GM23338 (cell line): ENCODE data around the gene KLK4.

ENCODE experiments used
- CREB1 ChIP-seq: fragments of 250-450 bp; sonication (Bioruptor Pico); IDR thresholded peaks from 2 replicates; pipeline ENCODE4 v1.5.0; 2020; ENCODE audit warnings: low read depth, mild to moderate bottlenecking, moderate library complexity
- EZH2 ChIP-seq: fragments of 200-600 bp; sonication (generic); IDR thresholded peaks from one replicate; pipeline ENCODE4 v1.8.0; 2017; ENCODE audit warnings: antibody characterized with exemption, mild to moderate bottlenecking, low read depth; ENCODE audit not compliant: unreplicated experiment
- EZH2phosphoT487 ChIP-seq: fragments of 200-600 bp; sonication (generic); IDR thresholded peaks from one replicate; pipeline ENCODE4 v1.8.1; 2018; ENCODE audit warnings: antibody characterized with exemption; ENCODE audit not compliant: unreplicated experiment
- JUNB ChIP-seq: IDR thresholded peaks from one replicate; pipeline ENCODE4 v1.6.1; 2016; ENCODE audit warnings: antibody characterized with exemption; ENCODE audit not compliant: unreplicated experiment
- NANOG ChIP-seq: IDR thresholded peaks from 2 replicates; pipeline ENCODE4 v1.6.1; 2016; ENCODE audit warnings: antibody characterized with exemption, borderline replicate concordance
- POLR2AphosphoS5 ChIP-seq: IDR thresholded peaks from 2 replicates; pipeline ENCODE4 v1.6.1; 2016; ENCODE audit warnings: antibody characterized with exemption, low read depth
- STAT1 ChIP-seq: IDR thresholded peaks from one replicate; pipeline ENCODE4 v1.6.1; 2016; ENCODE audit warnings: antibody characterized with exemption; ENCODE audit not compliant: unreplicated experiment
- ZNF114 ChIP-seq: fragments of 250-450 bp; sonication (Bioruptor Pico); IDR thresholded peaks from 2 replicates; pipeline ENCODE4 v1.5.0; 2020; ENCODE audit warnings: mild to moderate bottlenecking, moderate library complexity
- ZNF331 ChIP-seq: fragments of 250-450 bp; sonication (Bioruptor Pico); IDR thresholded peaks from 2 replicates; pipeline ENCODE4 v1.5.0; 2020; ENCODE audit warnings: low read depth, mild to moderate bottlenecking, moderate library complexity
- TF ChIP-seq, protein P1 (sequence below), 2 experiments: fragments of 200-600 bp in 1 of 2; sonication (generic) in 1 of 2; conservative IDR thresholded peaks; 2 replicates each; pipeline versions ENCODE4 v1.5.1 to v1.6.1; 2016 to 2017; ENCODE audit warnings: antibody characterized with exemption in 2 of 2, low read depth in 2 of 2, mild to moderate bottlenecking in 2 of 2, moderate library complexity in 1 of 2
- TF ChIP-seq, protein P2 (sequence below): IDR thresholded peaks from one replicate; pipeline ENCODE4 v1.6.1; 2018; ENCODE audit warnings: antibody characterized with exemption; ENCODE audit not compliant: unreplicated experiment
- TF ChIP-seq, protein P3 (sequence below): fragments of 250-450 bp; sonication (Bioruptor Pico); IDR thresholded peaks from 2 replicates; pipeline ENCODE4 v1.5.0; 2020; ENCODE audit warnings: mild to moderate bottlenecking, moderate library complexity
- TF ChIP-seq, protein P4 (sequence below): IDR thresholded peaks from 2 replicates; pipeline ENCODE4 v1.6.1; 2016; ENCODE audit warnings: antibody characterized with exemption

DNA sequence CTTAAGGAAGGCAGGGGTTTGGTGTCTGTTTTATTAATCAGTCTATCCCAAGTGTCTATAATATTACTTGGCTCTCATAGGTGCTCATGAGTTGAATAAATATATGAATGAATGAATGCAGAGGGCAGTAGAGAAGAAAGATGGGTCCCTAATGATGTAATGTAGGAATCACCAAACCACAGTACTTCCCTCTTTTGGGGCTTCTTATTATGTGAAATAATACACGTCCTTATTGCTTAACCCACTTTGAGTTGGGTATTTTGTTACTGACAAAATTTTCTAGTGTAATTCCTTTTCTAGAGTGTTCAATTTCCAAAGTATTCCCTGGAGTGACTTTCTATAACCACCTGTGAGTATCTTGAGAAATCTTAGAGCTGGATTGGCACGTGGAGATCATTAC is 28.4 kb upstream of the KLK4 start:
- TF ChIP-seq, protein P1, sequence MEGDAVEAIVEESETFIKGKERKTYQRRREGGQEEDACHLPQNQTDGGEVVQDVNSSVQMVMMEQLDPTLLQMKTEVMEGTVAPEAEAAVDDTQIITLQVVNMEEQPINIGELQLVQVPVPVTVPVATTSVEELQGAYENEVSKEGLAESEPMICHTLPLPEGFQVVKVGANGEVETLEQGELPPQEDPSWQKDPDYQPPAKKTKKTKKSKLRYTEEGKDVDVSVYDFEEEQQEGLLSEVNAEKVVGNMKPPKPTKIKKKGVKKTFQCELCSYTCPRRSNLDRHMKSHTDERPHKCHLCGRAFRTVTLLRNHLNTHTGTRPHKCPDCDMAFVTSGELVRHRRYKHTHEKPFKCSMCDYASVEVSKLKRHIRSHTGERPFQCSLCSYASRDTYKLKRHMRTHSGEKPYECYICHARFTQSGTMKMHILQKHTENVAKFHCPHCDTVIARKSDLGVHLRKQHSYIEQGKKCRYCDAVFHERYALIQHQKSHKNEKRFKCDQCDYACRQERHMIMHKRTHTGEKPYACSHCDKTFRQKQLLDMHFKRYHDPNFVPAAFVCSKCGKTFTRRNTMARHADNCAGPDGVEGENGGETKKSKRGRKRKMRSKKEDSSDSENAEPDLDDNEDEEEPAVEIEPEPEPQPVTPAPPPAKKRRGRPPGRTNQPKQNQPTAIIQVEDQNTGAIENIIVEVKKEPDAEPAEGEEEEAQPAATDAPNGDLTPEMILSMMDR (conservative IDR thresholded peaks at IDR 0.05; ENCODE audit: low read depth in 2 of 2), result no peak
- TF ChIP-seq EZH2 (no peak), STAT1 (no peak), POLR2AphosphoS5 (no peak), JUNB (no peak), EZH2phosphoT487 (no peak), CREB1 (CRISPR knock-in tag) (no peak), ZNF114 (CRISPR knock-in tag) (no peak), ZNF331 (no peak), NANOG (no peak)
- TF ChIP-seq, protein P2, sequence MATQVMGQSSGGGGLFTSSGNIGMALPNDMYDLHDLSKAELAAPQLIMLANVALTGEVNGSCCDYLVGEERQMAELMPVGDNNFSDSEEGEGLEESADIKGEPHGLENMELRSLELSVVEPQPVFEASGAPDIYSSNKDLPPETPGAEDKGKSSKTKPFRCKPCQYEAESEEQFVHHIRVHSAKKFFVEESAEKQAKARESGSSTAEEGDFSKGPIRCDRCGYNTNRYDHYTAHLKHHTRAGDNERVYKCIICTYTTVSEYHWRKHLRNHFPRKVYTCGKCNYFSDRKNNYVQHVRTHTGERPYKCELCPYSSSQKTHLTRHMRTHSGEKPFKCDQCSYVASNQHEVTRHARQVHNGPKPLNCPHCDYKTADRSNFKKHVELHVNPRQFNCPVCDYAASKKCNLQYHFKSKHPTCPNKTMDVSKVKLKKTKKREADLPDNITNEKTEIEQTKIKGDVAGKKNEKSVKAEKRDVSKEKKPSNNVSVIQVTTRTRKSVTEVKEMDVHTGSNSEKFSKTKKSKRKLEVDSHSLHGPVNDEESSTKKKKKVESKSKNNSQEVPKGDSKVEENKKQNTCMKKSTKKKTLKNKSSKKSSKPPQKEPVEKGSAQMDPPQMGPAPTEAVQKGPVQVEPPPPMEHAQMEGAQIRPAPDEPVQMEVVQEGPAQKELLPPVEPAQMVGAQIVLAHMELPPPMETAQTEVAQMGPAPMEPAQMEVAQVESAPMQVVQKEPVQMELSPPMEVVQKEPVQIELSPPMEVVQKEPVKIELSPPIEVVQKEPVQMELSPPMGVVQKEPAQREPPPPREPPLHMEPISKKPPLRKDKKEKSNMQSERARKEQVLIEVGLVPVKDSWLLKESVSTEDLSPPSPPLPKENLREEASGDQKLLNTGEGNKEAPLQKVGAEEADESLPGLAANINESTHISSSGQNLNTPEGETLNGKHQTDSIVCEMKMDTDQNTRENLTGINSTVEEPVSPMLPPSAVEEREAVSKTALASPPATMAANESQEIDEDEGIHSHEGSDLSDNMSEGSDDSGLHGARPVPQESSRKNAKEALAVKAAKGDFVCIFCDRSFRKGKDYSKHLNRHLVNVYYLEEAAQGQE, result no peak
- TF ChIP-seq, protein P3, sequence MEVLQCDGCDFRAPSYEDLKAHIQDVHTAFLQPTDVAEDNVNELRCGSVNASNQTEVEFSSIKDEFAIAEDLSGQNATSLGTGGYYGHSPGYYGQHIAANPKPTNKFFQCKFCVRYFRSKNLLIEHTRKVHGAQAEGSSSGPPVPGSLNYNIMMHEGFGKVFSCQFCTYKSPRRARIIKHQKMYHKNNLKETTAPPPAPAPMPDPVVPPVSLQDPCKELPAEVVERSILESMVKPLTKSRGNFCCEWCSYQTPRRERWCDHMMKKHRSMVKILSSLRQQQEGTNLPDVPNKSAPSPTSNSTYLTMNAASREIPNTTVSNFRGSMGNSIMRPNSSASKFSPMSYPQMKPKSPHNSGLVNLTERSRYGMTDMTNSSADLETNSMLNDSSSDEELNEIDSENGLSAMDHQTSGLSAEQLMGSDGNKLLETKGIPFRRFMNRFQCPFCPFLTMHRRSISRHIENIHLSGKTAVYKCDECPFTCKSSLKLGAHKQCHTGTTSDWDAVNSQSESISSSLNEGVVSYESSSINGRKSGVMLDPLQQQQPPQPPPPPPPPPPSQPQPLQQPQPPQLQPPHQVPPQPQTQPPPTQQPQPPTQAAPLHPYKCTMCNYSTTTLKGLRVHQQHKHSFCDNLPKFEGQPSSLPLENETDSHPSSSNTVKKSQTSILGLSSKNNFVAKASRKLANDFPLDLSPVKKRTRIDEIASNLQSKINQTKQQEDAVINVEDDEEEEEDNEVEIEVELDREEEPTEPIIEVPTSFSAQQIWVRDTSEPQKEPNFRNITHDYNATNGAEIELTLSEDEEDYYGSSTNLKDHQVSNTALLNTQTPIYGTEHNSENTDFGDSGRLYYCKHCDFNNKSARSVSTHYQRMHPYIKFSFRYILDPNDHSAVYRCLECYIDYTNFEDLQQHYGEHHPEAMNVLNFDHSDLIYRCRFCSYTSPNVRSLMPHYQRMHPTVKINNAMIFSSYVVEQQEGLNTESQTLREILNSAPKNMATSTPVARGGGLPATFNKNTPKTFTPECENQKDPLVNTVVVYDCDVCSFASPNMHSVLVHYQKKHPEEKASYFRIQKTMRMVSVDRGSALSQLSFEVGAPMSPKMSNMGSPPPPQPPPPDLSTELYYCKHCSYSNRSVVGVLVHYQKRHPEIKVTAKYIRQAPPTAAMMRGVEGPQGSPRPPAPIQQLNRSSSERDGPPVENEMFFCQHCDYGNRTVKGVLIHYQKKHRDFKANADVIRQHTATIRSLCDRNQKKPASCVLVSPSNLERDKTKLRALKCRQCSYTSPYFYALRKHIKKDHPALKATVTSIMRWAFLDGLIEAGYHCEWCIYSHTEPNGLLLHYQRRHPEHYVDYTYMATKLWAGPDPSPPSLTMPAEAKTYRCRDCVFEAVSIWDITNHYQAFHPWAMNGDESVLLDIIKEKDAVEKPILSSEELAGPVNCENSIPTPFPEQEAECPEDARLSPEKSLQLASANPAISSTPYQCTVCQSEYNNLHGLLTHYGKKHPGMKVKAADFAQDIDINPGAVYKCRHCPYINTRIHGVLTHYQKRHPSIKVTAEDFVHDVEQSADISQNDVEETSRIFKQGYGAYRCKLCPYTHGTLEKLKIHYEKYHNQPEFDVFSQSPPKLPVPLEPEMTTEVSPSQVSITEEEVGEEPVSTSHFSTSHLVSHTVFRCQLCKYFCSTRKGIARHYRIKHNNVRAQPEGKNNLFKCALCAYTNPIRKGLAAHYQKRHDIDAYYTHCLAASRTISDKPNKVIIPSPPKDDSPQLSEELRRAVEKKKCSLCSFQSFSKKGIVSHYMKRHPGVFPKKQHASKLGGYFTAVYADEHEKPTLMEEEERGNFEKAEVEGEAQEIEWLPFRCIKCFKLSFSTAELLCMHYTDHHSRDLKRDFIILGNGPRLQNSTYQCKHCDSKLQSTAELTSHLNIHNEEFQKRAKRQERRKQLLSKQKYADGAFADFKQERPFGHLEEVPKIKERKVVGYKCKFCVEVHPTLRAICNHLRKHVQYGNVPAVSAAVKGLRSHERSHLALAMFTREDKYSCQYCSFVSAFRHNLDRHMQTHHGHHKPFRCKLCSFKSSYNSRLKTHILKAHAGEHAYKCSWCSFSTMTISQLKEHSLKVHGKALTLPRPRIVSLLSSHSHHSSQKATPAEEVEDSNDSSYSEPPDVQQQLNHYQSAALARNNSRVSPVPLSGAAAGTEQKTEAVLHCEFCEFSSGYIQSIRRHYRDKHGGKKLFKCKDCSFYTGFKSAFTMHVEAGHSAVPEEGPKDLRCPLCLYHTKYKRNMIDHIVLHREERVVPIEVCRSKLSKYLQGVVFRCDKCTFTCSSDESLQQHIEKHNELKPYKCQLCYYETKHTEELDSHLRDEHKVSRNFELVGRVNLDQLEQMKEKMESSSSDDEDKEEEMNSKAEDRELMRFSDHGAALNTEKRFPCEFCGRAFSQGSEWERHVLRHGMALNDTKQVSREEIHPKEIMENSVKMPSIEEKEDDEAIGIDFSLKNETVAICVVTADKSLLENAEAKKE, result no peak
- TF ChIP-seq, protein P4, sequence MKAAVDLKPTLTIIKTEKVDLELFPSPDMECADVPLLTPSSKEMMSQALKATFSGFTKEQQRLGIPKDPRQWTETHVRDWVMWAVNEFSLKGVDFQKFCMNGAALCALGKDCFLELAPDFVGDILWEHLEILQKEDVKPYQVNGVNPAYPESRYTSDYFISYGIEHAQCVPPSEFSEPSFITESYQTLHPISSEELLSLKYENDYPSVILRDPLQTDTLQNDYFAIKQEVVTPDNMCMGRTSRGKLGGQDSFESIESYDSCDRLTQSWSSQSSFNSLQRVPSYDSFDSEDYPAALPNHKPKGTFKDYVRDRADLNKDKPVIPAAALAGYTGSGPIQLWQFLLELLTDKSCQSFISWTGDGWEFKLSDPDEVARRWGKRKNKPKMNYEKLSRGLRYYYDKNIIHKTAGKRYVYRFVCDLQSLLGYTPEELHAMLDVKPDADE, result no peak
